ENCODE measurements around the gene STPG3.
"Not testable (repeated sequence)": the region's sequence is repeated elsewhere in the genome, so short reads cannot be mapped to it uniquely, and the experiment has no call there.

Gene STPG3

DNA sequence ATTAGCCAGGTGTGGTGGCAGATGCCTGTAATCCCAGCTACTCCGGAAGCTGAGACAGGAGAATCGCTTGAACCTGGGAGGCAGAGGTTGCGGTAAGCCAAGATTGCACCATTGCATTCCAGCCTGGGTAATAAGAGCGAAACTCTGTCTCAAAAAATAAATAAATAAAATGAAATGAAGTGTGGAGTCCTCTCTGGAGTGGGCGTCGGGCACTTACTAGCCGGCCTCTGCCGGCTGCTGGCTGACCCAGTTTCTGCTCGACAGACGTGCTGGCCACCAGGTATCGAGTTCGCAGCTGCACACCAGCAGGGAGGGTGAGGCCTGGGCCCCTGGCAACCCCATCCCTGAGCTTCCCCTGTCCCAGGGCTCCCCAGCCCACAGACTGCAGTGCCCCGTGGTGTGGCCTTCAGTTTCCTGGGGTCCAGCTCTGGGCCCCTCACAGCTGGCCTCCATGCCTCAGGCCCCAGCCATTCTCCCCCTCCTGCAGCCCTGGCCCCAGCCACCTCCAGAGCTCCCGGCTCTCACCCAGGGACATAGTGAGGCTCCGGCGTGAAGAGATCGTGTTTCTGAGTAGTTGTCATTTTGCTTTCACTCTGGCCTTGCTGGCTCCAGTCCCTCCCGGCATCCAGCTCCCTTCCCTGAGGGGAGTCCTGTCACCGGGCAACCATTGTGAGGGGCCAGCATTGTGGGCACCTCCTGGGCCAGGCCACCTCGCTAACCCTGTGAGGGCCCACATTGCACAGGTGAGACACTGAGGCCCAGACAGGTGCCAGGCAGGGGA is 3.8 kb upstream of the STPG3 start:
- DNase-seq, result no peak

DNA sequence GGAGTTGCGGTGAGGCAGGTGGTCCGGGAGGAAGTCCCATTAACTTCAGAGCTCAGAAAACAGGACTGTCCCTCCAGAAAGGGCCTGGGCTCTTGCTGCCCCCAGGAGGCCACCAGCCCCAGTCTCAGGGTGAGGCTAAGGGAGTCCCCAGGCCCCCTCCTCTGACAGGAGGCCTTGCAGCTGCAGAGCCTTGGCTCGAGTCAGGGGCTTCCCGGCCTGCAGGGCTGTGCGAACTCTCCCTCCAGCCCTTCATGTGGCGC is 3.2 kb upstream of the STPG3 start:
- no peak for DNase-seq

DNA sequence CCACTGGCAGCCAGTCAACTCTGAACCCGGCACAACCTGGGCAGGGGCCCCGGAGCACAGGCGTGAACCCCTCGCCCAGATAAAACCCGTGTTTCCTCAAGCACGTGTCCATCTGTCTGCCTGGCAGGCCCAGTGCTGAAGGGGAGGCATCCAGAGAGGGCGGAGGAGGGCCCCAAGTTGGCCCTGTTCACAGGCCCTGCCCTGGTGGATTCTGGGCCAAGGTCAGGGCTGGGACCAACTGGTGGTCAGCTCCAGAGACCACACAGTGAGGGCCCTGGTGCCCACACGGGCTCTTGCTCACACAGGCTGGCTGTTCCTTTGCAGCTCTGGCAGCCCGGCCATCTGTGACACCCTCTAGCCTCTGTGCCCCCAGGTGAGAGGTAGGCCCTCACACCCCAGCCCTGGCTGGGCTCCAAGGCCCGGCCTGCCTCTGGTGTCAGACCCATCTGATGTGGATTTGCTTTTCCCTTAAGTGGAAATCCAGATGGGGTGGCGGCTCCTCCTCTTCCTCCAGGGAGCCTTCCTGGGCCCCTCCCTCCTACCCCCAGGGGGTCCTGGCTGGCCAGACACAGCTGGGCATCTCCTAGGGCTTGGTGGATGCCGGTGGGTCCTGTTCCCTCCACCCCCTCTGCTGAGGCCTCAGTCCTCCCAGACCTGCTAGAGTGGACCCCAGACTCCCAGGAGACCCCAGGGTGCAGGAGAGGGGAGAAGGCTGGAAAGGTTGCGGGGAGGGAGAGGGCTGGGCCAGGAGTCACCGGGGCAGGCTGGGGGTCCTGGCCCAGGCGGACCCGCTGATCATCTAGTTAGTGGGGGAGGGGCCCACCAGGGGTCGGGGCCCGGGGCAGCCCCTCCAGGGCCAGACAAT is 525 bp upstream of the STPG3 start:
- no peak for DNase-seq

DNA sequence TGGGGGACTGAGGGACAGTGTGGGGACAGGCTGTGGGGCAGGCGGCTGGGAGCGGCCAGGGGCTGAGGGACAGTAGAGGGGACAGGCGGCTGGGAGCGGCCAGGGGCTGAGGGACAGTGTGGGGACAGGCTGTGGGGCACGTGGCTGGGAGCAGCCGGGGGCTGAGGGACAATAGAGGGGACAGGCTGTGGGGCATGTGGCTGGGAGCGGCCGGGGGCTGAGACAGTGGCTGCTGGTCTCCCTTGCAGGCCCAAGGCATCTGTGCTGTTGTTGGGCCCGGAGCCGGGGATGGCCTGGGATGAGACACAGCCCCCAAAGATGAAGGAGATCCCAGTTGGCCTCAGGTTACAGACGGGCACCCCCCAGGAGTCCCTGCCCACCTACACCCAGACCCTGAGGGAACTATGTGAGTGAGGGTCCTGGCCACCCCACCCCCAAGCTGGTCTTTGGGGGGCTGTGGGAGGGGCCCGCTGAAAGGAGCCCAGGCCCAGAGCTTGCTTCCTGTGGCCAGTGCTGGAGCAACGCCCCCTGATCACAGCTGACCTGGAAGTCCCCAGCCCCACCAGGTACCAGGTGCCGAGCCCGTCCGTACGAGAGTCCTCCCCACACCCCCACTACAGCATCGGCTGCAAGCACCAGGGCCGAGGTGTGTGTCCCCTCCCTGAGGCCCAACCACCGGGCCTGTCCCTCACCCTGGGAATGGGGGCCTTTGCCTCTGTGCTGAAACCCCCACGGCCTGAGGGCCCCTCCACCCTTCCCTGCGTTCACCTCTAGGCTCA is 593 bp downstream of the STPG3 start:
- DNase-seq, result no peak

DNA sequence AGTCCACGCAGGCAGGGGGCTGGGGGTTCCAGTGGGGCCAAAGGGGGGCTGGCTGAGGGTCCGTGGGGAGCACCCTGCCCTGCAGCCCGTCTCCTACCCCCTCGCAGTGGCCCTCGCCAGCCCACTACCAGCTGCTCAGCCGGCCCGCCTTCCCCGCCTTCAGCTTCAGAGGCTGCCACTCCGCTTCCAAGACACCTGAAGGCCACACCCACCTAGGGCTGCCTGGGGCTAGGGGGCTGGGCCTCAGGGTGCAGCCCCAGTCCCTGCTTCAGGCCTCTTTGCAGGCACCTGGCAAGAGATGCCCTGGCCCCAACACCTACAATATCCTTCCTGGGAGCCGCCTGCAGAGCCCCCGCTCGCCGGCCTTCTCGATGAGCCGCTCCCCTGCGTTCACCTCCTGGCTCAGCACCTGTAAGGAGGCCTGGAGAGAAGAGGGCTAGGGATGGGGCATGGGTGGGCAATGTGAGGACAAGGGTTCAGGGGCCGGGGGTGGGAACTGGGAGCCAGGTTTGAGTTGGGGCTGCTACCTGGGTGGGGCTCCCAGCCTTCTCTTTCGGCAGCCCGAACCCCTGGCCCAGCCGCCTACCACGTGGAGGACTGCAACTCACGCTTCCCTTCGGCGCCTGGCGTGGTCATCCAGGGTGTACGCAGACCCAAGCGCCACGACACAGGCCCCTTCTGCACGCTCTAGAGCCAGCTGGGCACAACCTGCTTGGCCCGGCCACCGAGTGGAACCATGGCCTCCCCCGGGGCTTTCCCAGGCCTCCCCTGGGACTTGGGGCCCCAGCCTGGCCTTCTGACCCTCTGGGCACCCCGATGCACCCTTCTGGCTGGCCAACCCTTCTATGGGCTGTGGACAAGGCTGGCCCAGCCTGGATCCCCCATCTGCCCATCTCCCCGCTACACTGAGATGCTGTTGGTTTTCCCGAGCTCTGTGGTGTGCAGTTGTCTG is 1.7 kb downstream of the STPG3 start:
- no peak for DNase-seq

- DNase-seq, result no peak
Measured at GRCh38 chr9:137253717-137254623, 2.9 kb downstream of the STPG3 start.

DNA sequence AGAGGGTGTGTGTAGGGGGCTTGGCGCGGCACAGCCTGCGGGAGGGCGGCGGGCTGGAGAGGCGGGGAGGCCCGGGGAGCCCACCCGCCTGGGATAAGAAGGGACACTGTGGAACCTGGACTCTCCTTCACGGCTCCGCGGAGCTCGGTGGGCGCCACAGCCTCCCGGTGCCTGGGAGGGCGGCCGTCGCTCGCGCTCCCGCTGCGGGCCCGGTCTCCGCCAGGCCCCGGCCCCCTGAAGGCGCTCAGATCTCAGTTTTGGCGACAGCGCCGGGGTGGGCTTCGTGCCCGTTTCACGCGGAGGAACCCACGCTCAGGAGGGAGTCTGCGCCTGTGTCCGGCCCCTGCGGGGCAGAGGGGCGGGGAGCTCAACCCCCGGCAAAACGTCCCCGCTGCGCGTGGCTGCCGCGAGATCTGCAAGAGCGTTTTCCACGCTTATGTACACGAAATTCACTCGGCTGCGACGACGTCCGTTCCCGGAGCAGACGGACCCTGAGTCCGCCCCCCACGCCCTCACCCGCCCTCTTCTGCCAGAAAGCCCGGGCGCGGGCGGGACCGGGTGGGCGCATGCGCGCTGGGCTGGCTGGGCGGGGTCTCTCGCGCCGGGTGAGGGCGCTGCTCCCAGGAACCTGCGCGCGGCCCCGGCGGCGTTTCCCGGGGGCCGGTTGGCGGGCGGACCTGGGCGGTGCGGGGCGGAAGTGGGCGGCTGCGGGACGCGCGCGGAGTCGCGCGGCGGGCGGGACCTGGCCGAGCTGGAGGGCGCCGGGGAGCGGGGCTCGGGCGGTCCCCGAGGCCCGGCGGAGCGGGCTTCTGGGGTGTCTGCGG is 3.8 kb downstream of the STPG3 start, which contains the start of gene NELFB:
Gene NELFB (plus strand): TSS at position 704 of the 824 bp plus-strand sequence.
- DNase-seq, result peak; percentile 76

DNA sequence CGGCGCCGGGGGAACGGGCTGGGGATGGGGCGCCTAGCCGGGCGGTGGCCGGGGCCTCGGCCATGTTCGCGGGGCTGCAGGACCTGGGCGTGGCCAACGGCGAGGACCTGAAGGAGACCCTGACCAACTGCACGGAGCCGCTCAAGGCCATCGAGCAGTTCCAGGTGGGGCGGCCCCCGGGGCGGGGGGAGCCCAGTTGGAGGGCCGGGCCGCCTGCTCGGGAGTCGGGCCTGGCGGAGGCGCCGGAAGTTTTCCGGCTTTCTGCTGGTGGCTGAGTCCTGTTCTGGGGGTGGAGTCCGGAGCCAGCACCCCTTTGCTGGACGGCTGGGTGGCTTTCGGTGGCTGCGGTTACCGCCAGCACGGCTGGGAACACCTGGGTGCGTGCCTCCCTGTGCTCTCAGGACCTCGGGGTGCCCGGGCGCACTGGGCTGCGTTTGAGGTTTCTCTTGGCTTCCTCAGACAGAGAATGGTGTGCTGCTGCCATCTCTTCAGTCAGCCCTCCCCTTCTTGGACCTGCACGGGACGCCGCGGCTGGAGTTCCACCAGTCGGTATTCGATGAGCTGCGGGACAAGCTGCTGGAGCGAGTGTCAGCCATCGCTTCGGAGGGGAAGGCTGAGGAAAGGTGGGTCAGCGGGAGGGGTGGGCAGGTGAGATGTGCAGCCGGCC is 4.5 kb downstream of the STPG3 start:
- no peak for DNase-seq

- no peak for DNase-seq
Measured at GRCh38 chr9:137256362-137256761, 5.3 kb downstream of the STPG3 start.

GRCh38 chr9:137256856-137257255 is 5.8 kb downstream of the STPG3 start:
- no peak for DNase-seq

- DNase-seq, result not testable (repeated sequence)
Measured at GRCh38 chr9:137262173-137262908, 11.3 kb downstream of the STPG3 start.

GRCh38 chr9:137262909-137263285 is 11.8 kb downstream of the STPG3 start:
- DNase-seq, result no peak

- DNase-seq, result no peak
Measured at GRCh38 chr9:137263506-137263905, 12.4 kb downstream of the STPG3 start.

GRCh38 chr9:137264067-137264466 is 13.0 kb downstream of the STPG3 start:
- no peak for DNase-seq

DNA sequence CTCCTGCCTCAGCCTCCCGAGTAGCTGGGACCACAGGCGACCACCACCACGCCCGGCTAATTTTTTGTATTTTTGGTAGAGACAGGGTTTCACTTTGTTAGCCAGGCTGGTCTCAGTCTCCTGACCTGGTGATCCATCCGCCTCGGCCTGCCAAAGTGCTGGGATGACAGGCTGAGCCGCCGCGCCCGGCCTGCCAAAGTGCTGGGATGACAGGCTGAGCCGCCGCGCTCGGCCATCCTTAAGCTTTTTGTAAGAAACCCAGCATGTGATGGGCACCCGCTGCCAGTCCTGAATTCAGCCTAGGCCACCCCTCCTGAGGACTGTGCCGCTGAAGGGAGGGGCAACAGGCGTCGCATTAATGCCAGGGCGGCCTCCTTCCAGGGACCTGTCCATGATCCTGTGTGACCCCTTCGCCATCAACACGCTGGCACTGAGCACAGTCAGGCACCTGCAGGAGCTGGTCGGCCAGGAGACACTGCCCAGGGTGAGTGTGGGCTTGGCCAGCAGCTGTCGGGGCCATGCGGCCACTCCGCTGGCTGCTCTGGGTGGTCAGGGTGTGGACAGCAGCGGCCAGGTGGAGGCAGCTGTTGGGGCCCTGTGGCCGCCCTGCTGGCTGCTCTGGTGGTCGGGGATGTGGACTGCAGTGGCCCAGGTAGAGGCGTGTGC is 14.5 kb downstream of the STPG3 start:
- DNase-seq, result no peak

- DNase-seq, result no peak
Measured at GRCh38 chr9:137266162-137266527, 15.1 kb downstream of the STPG3 start.

- DNase-seq, result no peak
Measured at GRCh38 chr9:137266585-137267453, 15.7 kb downstream of the STPG3 start.
